Adrenal gland (tissue), 12 donors: Measurements from ENCODE around the gene SIK2. TPM values are rescaled to one million over a fixed set of nuclear protein-coding genes. Genes with fewer than 3 reads are reported as not detected.

Experiments used
- DNase-seq, 7 donors: peaks; one replicate each; pipeline ENCODE4 v3.0.0-alpha.2; 2019 to 2020
- H3K27ac ChIP-seq, 5 donors: fragments of 200-600 bp; sonication (generic) in 4 of 5; 1 replicate in 3 of 5; 2 replicates in 2 of 5; pipeline versions ENCODE4 v1.5.1 to v1.8.0; 2016 to 2020; ENCODE audit warnings: mild to moderate bottlenecking in 1 of 5
- H3K27me3 ChIP-seq: fragments of 200-600 bp; 2 replicates; pipeline ENCODE4 v1.8.0; 2021
- H3K36me3 ChIP-seq, 2 donors: fragments of 200-600 bp; replicated peaks in 1 of 2; 1 replicate in 1 of 2; 2 replicates in 1 of 2; pipeline versions ENCODE4 v1.5.1 to v1.8.0; 2018 to 2022
- H3K4me1 ChIP-seq, 2 donors: fragments of 200-600 bp; replicated peaks in 1 of 2; 1 replicate in 1 of 2; 2 replicates in 1 of 2; pipeline versions ENCODE4 v1.5.1 to v1.8.0; 2018 to 2021
- H3K4me3 ChIP-seq, 4 donors: fragments of 200-600 bp; sonication (generic) in 3 of 4; one replicate each; pipeline ENCODE4 v1.5.1; 2016 to 2018
- H3K9me3 ChIP-seq, 3 donors: fragments of 200-600 bp; sonication (generic) in 1 of 3; replicated peaks in 1 of 3; 1 replicate in 2 of 3; 2 replicates in 1 of 3; pipeline versions ENCODE4 v1.5.1 to v1.8.0; 2016 to 2021
- CTCF ChIP-seq, 6 experiments: fragments of 450-650 bp in 4 of 6; fragments of 200-600 bp in 2 of 6; sonication (generic) in 1 of 6; IDR thresholded peaks; 1 replicate in 5 of 6; 2 replicates in 1 of 6; pipeline versions ENCODE4 v1.5.1 to v1.8.0; 2016 to 2021; ENCODE audit warnings: antibody characterized with exemption in 6 of 6, mild to moderate bottlenecking in 2 of 6, moderate library complexity in 1 of 6
- POLR2A ChIP-seq, 2 donors: fragments of 450-650 bp; IDR thresholded peaks; one replicate each; pipeline ENCODE4 v1.6.1; 2017; ENCODE audit warnings: antibody characterized with exemption in 2 of 2, mild to moderate bottlenecking in 2 of 2, moderate library complexity in 1 of 2
- WGBS, 4 donors: extraction: QIAGEN DNeasy Blood & Tissue Kit in 2 of 4; methylation state at CpG; one replicate each; pipeline versions ENCODE4 v1.1.5 to v1.1.7; 2013 to 2017; 5-methylcytosine and 5-hydroxymethylcytosine counted together
- intact Hi-C, 2 donors: fragments of 100-400 bp; cut with DNase I; formaldehyde crosslinking; loops; one replicate each; pipeline versions ENCODE4 v1.14.1 to v1.15.0; 2022 to 2023
- polyA plus RNA-seq, 3 donors: library from polyadenylated mRNA; stranded (reverse); fragments of 200-250 nt in 2 of 3; fragments of 350-450 nt in 1 of 3; fragmentation: Illumina TruSeq in 1 of 3; extraction: RNeasy Lipid Tissue Mini Kit (QIAGEN cat#74804) in 1 of 3; gene quantifications; one replicate each; pipeline ENCODE4 v1.2.3, GENCODE V29; 2013 to 2014
- total RNA-seq, 9 donors: library from RNA; depleted of rRNA in 4 of 9; stranded (reverse); fragments of >200 nt in 4 of 9; fragments of 120-200 nt in 1 of 9; fragmentation: NEBNext Ultra II Directional in 1 of 9; extraction: Animal tissue kit (Norgen Biotek cat#: 25700) in 1 of 9; gene quantifications; one replicate each; pipeline versions ENCODE4 v1.1.0 to v1.2.4, GENCODE V29; 2013 to 2023
- donor health status: healthy with polysubstance abuse.
- donor health status: Bipolar disorder and iron deficiency.
- donor health status: DM: yes; HTN: yes; CAD: no.
- donor health status: DM: no; HTN: no; CAD: no.
- donor health status: DM: no; HTN: no; CAD: no.
- donor health status: DM: yes; HTN: yes; CAD: no.

The SIK2 gene
- total and polyA plus RNA-seq, 12 donors = 7.6 to 33.0 (median 25.3) TPM

GRCh38 chr11:111601636-111601978 lies 642 bp upstream of the SIK2 start:
- intact Hi-C loops = loop anchor here (5.0 kb wide), 1 partner anchor 176 kb away; no protein-coding TSS in a partner anchor
- peaks cover 12 to 36% of the 10 kb centered on the region in 2 donors for H3K4me1 ChIP-seq
- WGBS, 4 donors = 17 to 21% (median 21%) methylated on average over 9 of the region's 9 CpGs

GRCh38 chr11:111602865-111603610 lies 789 bp downstream of the SIK2 start:
- TF ChIP-seq CTCF (IDR thresholded peaks at IDR 0.05) (no peak), POLR2A (IDR thresholded peaks at IDR 0.05) (no peak)
- Histone ChIP-seq H3K4me1 (peaks cover 23 to 41% of the 10 kb centered on the region in 2 donors), H3K4me3 (peak overlapping the region; percentile 39 to 99 (median 78)), H3K36me3 (no peaks in the 10 kb centered on the region), H3K27me3 (no peaks in the 10 kb centered on the region), H3K9me3 (no peaks in the 10 kb centered on the region), H3K27ac (peak overlapping the region; percentile 81 to 99 (median 98))
- peak in 6 of 7 donors; percentile 25 to 57 (median 49) for DNase-seq
- 0 to 1% (median 1%) methylated on average over 12 to 44 of the region's 44 CpGs for WGBS, 4 donors
- intact Hi-C loops = loop anchor here (5.0 kb wide), 1 partner anchor 174 kb away; no protein-coding TSS in a partner anchor

More at GRCh38 chr11:111601636-111601978, 642 bp upstream of the SIK2 start:
- H3K27me3 ChIP-seq = no peaks in the 10 kb centered on the region
- no peak for TF ChIP-seq CTCF (IDR thresholded peaks at IDR 0.05)
- TF ChIP-seq POLR2A (IDR thresholded peaks at IDR 0.05) = no peak
- no peaks in the 10 kb centered on the region for H3K9me3 ChIP-seq
- peak overlapping the region in 3 of 5 donors; percentile 98 to 99 (median 99) for H3K27ac ChIP-seq
- no peaks in the 10 kb centered on the region for H3K36me3 ChIP-seq
- no peak for DNase-seq
- peak overlapping the region in 1 of 4 donors; percentile 89 for H3K4me3 ChIP-seq

- TF ChIP-seq CTCF (IDR thresholded peaks at IDR 0.05) (no peak), POLR2A (IDR thresholded peaks at IDR 0.05) (no peak)
- intact Hi-C loops = loop anchor here (5.0 kb wide), 1 partner anchor 174 kb away; no protein-coding TSS in a partner anchor
- Histone ChIP-seq H3K27ac (peak overlapping the region; percentile 81 to 99 (median 98)), H3K36me3 (no peaks in the 10 kb centered on the region), H3K9me3 (no peaks in the 10 kb centered on the region), H3K4me3 (peak overlapping the region in 3 of 4 donors; percentile 6 to 99 (median 89)), H3K4me1 (peaks cover 23 to 41% of the 10 kb centered on the region in 2 donors), H3K27me3 (no peaks in the 10 kb centered on the region)
- 2 to 5% (median 4%) methylated on average over 7 of the region's 7 CpGs for WGBS, 4 donors
- DNase-seq = no peak
Observed at GRCh38 chr11:111603611-111604130, 1.4 kb downstream of the SIK2 start.

GRCh38 chr11:111604392-111605009 lies 2.3 kb downstream of the SIK2 start:
- TF ChIP-seq CTCF (IDR thresholded peaks at IDR 0.05) (peak; percentile 35 to 64 (median 61)), POLR2A (IDR thresholded peaks at IDR 0.05) (no peak)

More at GRCh38 chr11:111604392-111605009, 2.3 kb downstream of the SIK2 start:
- DNase-seq = no peak
- no peaks in the 10 kb centered on the region for H3K36me3 ChIP-seq
- no peaks in the 10 kb centered on the region for H3K27me3 ChIP-seq
- peak overlapping the region in 4 of 5 donors; percentile 98 to 99 (median 98) for H3K27ac ChIP-seq
- peak overlapping the region in 1 of 4 donors; percentile 89 for H3K4me3 ChIP-seq
- intact Hi-C loops = loop anchor here (5.0 kb wide), 1 partner anchor 173 kb away; no protein-coding TSS in a partner anchor
- H3K9me3 ChIP-seq = no peaks in the 10 kb centered on the region
- H3K4me1 ChIP-seq = peaks cover 23 to 41% of the 10 kb centered on the region in 2 donors
- WGBS, 4 donors = 26 to 30% (median 29%) methylated on average over 9 of the region's 9 CpGs
